Tibial artery (tissue), 4 donors: ENCODE data around the gene PLEKHA5.

Source experiments
- DNase-seq, 2 donors: peaks; one replicate each; pipeline ENCODE4 v3.0.0-alpha.2; 2019
- H3K27ac ChIP-seq, 2 donors: fragments of 200-600 bp; sonication (generic) in 1 of 2; 1 replicate in 1 of 2; 2 replicates in 1 of 2; pipeline ENCODE4 v1.5.1; 2018 to 2019; ENCODE audit warnings: mild to moderate bottlenecking in 1 of 2
- H3K27me3 ChIP-seq, 2 donors: fragments of 200-600 bp; sonication (generic) in 1 of 2; one replicate each; pipeline versions ENCODE4 v1.5.1 to v1.6.0; 2016 to 2019
- H3K36me3 ChIP-seq, 3 donors: fragments of 200-600 bp; sonication (generic) in 2 of 3; one replicate each; pipeline ENCODE4 v1.5.1; 2016 to 2019; ENCODE audit warnings: mild to moderate bottlenecking in 2 of 3
- H3K4me1 ChIP-seq, 4 donors: fragments of 200-600 bp; sonication (generic) in 2 of 4; 1 replicate in 3 of 4; 2 replicates in 1 of 4; pipeline ENCODE4 v1.5.1; 2016 to 2019
- H3K4me3 ChIP-seq, 2 donors: fragments of 200-600 bp; sonication (generic) in 1 of 2; 1 replicate in 1 of 2; 2 replicates in 1 of 2; pipeline ENCODE4 v1.5.1; 2018 to 2019; ENCODE audit warnings: mild to moderate bottlenecking in 2 of 2
- H3K9me3 ChIP-seq, 3 donors: fragments of 200-600 bp; sonication (generic) in 1 of 3; one replicate each; pipeline ENCODE4 v1.5.1; 2016 to 2019
- intact Hi-C: fragments of 100-400 bp; cut with DNase I; formaldehyde crosslinking; loops from one replicate; pipeline ENCODE4 v1.15.0; 2023; ENCODE audit warnings: low total_unique reads
- TF ChIP-seq, protein P1 (sequence below), 2 experiments: fragments of 200-600 bp in 1 of 2; fragments of 450-650 bp in 1 of 2; IDR thresholded peaks; one replicate each; pipeline ENCODE4 v1.5.1; 2017 to 2019; ENCODE audit warnings: antibody characterized with exemption in 2 of 2, mild to moderate bottlenecking in 1 of 2, moderate library complexity in 1 of 2

The PLEKHA5 gene

DNA sequence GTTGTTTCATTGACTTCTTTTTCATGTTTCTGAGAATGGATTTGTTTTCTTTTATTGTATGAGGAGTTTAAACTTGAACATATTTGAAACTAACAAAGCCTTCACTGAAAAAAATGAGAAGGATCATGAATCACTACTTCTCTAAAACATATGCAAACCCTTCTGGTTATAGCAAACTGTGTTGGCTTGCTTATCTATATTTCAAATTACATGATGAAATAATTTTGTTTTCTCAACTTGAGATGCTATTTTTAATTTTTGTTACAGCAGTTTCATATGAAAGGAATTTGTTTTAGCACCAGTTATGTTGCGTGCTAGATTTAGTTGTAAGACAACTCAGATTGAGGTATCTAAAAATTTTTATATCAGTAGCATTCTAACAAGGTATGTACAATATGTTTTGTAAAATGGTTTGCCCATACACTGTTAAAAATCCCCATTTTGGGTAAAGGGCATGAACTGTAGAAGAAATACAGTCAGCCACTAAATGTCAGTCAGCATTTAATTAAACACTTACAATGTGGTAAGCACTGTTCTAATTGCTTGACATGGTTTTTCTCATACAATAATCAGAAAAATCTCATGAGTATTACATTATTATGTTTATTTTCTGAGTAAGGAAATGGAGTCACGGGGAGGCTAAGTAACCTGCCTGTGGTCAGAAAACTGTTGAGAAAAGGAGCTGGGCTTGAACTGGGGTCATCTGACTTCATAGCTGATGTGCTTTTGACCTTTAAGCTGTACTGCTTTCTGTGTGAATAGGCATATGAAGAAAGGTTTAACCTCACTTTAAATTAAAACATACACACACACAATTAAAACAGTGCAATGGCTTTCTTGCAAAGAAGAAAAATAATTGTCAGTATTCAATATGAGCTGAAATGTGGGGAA lies 105.7 kb downstream of the PLEKHA5 start:
- peaks cover 0 to 4% (median 0%) of the 10 kb centered on the region in 3 donors for H3K9me3 ChIP-seq
- TF ChIP-seq, protein P1, sequence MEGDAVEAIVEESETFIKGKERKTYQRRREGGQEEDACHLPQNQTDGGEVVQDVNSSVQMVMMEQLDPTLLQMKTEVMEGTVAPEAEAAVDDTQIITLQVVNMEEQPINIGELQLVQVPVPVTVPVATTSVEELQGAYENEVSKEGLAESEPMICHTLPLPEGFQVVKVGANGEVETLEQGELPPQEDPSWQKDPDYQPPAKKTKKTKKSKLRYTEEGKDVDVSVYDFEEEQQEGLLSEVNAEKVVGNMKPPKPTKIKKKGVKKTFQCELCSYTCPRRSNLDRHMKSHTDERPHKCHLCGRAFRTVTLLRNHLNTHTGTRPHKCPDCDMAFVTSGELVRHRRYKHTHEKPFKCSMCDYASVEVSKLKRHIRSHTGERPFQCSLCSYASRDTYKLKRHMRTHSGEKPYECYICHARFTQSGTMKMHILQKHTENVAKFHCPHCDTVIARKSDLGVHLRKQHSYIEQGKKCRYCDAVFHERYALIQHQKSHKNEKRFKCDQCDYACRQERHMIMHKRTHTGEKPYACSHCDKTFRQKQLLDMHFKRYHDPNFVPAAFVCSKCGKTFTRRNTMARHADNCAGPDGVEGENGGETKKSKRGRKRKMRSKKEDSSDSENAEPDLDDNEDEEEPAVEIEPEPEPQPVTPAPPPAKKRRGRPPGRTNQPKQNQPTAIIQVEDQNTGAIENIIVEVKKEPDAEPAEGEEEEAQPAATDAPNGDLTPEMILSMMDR (IDR thresholded peaks at IDR 0.05) = no peak
- H3K4me3 ChIP-seq = no peak overlapping the region
- H3K36me3 ChIP-seq = no peaks in the 10 kb centered on the region
- H3K27me3 ChIP-seq = no peaks in the 10 kb centered on the region
- peak overlapping the region; percentile 70 to 75 for H3K27ac ChIP-seq
- DNase-seq = no peak
- intact Hi-C loops = no loop called here
- H3K4me1 ChIP-seq = peaks cover 0 to 77% (median 9%) of the 10 kb centered on the region in 4 donors

- H3K4me3 ChIP-seq = no peak overlapping the region
- H3K9me3 ChIP-seq = no peaks in the 10 kb centered on the region
- H3K36me3 ChIP-seq = no peaks in the 10 kb centered on the region
- peak overlapping the region; percentile 70 to 75 for H3K27ac ChIP-seq
- intact Hi-C loops = no loop called here
- TF ChIP-seq, protein P1 (IDR thresholded peaks at IDR 0.05) = no peak
- DNase-seq = no peak
- no peaks in the 10 kb centered on the region for H3K27me3 ChIP-seq
- peaks cover 0 to 88% (median 10%) of the 10 kb centered on the region in 4 donors for H3K4me1 ChIP-seq
Measured at GRCh38 chr12:19236656-19237055, 107.1 kb downstream of the PLEKHA5 start.

DNA sequence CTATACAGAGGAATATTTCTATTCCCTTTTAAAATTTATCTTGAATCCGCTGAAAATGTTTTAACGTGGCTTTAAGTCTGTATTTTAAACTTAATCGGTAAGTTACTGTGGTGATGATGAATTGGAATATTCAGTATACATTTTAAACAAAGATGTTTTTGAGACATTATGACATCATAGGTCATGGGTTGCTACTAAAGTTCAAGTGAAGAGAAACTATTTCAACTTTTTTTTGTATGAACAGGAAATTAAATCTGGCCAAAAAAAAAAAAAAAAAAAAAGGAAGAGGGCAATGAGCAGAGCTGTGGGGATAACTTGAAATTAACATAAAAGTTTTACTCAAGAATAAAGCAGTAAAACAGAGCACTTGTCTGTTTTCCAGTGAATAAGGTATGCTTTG lies 109.0 kb downstream of the PLEKHA5 start:
- H3K27ac ChIP-seq = peak overlapping the region in 1 of 2 donors; percentile 75
- intact Hi-C loops = no loop called here
- no peak overlapping the region for H3K4me3 ChIP-seq
- no peak for DNase-seq
- H3K4me1 ChIP-seq = peaks cover 0 to 94% (median 17%) of the 10 kb centered on the region in 4 donors
- H3K36me3 ChIP-seq = no peaks in the 10 kb centered on the region
- no peaks in the 10 kb centered on the region for H3K27me3 ChIP-seq
- H3K9me3 ChIP-seq = no peaks in the 10 kb centered on the region
- TF ChIP-seq, protein P1 (IDR thresholded peaks at IDR 0.05) = no peak

- peaks cover 0 to 94% (median 18%) of the 10 kb centered on the region in 4 donors for H3K4me1 ChIP-seq
- H3K27ac ChIP-seq = no peak overlapping the region
- no peaks in the 10 kb centered on the region for H3K27me3 ChIP-seq
- TF ChIP-seq, protein P1 (IDR thresholded peaks at IDR 0.05) = no peak
- intact Hi-C loops = no loop called here
- H3K36me3 ChIP-seq = no peaks in the 10 kb centered on the region
- H3K4me3 ChIP-seq = no peak overlapping the region
- no peak for DNase-seq
- H3K9me3 ChIP-seq = no peaks in the 10 kb centered on the region
Measured at GRCh38 chr12:19239102-19239501, 109.6 kb downstream of the PLEKHA5 start.

- Histone ChIP-seq H3K9me3 (no peaks in the 10 kb centered on the region), H3K27me3 (no peaks in the 10 kb centered on the region), H3K36me3 (no peaks in the 10 kb centered on the region), H3K4me3 (no peak overlapping the region), H3K27ac (no peak overlapping the region), H3K4me1 (peaks cover 0 to 94% (median 21%) of the 10 kb centered on the region in 4 donors)
- intact Hi-C loops = no loop called here
- TF ChIP-seq, protein P1 (IDR thresholded peaks at IDR 0.05) = no peak
- no peak for DNase-seq
Measured at GRCh38 chr12:19239616-19240234, 110.2 kb downstream of the PLEKHA5 start.
